HS-5 (cell line): Measurements from ENCODE around the gene ZGLP1.
"Not testable (repeated sequence)": the region's sequence is repeated elsewhere in the genome, so short reads cannot be mapped to it uniquely, and the experiment has no call there.

Experiments used
- DNase-seq: peaks from one replicate; pipeline ENCODE4 v3.0.0-alpha.2; 2012; ENCODE audit warnings: low read depth

ZGLP1 gene

DNA sequence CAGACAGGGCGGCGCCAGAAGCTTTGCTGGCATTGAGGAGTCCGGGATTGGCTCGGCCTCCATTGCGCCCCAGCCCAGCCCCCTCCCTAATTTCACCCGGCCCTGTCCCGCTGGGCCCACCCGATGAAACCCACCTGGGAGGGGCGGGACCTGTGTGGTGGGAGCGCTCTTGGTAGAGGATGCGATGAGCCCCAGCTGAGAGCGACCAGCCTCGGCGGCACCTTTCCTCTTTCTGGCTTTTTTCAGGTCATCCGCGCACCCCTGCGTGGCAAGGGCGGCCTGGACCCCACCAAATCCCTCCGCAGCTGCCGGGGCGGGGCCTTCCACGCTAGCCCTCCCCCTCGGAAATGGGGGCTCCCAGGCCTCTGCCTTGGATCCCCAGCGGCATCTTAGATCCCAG lies at the start of gene ZGLP1:
Gene ZGLP1 (minus strand): TSS at position 393 of the 400 bp plus-strand sequence.
- DNase-seq = no peak

DNA sequence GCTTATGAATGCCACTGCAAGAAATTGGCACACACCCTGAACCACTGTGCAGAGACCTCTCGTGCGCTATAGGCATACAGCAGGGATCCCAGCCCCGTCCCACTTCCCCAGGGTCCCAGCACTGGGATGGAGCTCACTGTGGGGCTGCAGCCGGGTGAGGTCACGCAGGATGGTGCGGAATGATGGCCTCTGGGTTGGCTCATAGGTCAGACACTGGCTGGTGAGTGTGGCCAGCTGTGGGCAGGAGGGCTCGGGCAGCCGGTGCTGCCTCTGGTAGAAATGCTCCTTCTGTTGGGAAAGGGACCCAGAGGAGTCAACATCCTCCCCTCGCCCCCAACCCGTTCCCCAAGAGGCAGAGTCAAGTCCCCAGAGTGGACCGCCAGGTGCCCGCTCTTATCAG lies 46.8 kb upstream of the ZGLP1 start:
- DNase-seq = no peak

DNA sequence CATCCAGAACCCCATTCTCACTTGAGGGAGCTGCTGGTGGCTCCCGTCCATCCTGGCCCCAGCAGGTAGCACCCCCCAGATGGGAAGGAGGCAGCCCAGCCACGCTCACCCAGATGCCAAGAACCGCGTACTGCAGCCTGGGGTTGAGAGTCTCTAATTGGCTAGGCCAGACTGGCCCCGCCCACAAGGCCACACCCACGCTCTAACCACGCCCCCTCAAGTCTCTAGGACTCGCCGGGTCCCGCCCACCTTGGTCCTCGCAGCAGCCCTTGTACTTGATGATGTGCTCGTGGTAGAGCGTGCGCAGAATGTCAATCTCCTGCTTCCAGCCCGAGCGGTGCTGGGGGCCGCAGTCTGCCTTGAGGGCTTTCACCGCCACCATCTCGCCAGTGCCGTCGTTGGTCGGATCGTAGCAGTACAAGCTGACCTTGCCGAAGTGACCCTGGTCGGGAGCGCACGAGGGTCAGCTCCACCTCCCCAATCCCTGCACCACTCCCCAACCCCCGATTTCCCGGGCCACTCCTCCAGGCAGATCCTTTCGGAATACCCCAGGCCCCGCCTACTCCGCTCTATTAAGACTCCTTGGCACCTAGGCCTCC lies 44.3 kb upstream of the ZGLP1 start:
- no peak for DNase-seq

GRCh38 chr19:10352764-10353671 lies 43.4 kb upstream of the ZGLP1 start:
- no peak for DNase-seq

DNA sequence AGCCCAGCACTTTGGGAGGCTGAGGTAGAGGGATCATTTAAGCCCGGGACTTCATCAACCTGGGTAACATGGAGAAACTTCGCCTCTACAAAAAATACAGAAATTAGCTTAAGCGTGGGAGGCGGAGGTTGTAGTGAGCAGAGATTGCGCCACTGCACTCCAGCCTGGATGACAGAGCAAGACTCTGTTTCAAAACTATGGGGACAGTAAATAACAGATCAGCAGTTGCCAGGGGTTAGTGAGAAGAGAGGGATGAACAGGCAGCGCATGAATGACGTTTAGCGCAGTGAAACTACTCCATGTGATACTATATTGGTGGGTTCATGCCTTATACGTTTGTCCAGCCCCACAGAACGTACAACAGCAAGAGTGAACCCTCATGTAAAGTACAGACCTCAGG lies 36.9 kb upstream of the ZGLP1 start:
- no peak for DNase-seq

GRCh38 chr19:10344780-10345179 lies 35.2 kb upstream of the ZGLP1 start:
- DNase-seq = no peak

GRCh38 chr19:10343495-10343894 lies 33.9 kb upstream of the ZGLP1 start:
- DNase-seq = no peak

GRCh38 chr19:10339977-10340376 lies 30.4 kb upstream of the ZGLP1 start:
- DNase-seq = no peak

GRCh38 chr19:10339380-10339960 lies 29.9 kb upstream of the ZGLP1 start, which contains the start of gene ICAM3:
Gene ICAM3, minus strand, starts transcription at chr19:10339624. Its CDS starts 10 bp downstream, at chr19:10339614.
- no peak for DNase-seq

DNA sequence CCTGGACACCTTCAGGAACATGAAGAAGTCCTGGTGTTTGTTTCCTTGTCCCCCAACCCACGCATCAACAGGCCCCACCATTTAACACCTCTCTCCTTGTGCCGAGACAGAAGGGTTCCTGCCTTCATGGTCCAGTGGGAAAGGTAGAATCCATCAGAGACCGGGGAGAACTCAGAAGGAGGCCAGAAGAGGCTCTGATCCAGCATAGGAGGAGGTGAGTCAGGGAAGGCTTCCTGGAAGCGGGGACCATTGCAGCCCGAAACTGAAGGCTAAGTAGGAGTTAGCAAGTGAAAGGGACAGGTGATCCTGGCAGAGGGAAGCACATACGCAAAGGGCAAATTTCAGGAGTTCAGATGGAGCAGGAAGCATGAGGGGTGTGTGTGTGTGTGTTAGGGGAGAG lies 29.3 kb upstream of the ZGLP1 start:
- DNase-seq = no peak

- DNase-seq = not testable (repeated sequence)
Measured at GRCh38 chr19:10336725-10337124, 27.1 kb upstream of the ZGLP1 start.

GRCh38 chr19:10335352-10335985 lies 25.9 kb upstream of the ZGLP1 start:
- no peak for DNase-seq

DNA sequence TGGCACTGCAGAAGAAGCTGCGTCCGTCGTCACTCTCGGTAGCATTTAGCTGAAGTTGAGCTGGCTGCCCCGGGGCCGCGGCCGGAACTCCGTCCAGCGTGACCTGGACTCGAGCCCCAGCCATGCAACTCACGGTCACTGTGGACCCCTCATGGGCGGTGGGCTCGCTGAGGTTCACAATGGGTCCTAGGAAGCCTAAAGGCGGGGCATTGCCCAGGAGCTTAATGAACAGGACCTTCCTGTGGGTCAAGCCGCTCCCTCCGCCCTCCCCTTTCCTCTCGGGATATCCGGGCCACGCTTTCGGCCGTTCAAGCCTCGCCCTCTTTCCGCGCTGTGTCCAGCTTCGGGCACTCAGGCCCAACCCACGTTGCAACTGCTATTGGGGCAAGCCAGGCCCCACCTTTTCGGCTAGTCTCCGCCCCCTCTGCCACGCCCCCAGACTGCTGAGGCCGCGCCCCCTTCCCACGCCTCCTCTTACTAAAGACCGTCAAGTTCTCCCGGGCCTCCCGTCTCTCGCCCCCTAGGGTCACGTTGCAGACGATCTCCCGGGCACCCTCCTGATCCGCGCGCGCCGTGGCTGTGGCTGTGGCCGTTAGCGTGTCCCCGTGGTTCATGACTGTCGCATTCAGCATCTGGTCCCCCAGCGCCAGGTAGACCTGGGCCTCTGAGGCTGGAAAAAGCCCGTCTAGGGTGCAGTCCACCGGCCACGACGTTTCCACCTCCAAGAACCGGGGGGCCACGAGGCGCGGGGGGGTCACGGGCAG lies 25.2 kb upstream of the ZGLP1 start:
- DNase-seq = peak; percentile 84

- DNase-seq = no peak
Measured at GRCh38 chr19:10333758-10334587, 24.4 kb upstream of the ZGLP1 start.

DNA sequence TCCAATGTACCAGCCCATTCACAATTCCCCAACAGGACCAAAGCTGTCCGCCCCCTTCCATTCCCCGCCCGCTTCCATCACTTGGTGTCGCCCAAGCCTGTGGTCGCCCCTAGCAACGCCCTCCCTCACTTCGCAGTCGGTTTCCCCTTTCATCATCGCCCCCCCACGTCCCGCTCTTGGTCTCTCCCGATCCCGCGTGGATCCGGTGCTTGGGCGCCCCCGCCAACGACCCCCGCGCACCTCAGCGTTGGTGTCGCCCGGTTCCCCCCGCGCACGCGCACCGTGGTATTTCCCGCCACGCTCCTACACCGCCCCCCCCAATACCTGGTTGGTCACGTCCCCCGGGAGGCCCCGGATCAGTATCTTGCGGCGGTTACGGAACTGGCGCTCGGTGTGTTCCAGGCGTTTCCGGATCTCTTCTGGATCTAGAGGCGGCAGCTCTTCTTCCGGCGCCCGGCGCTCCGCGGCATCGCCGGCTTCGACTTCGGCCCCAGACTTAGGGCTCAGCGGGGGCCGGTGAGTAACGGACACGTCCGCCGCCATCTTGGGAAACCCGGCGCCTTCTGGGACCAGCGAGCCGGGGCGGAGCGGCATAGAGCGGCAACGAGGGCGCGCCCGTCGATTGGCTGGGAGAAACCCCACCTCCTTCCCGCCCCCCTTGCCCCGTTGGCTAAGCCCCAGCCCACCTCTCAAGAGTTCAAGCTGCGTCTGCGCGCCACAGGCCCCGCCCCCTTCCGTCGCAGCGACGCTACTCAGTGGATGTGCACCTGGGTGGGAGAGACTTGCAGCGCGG lies 23.5 kb upstream of the ZGLP1 start, which contains the start of gene RAVER1:
Gene RAVER1 (minus strand): TSS at position 565 of the 793 bp plus-strand sequence. CDS start 22 bp downstream, at position 543.
- peak; percentile 86 for DNase-seq

DNA sequence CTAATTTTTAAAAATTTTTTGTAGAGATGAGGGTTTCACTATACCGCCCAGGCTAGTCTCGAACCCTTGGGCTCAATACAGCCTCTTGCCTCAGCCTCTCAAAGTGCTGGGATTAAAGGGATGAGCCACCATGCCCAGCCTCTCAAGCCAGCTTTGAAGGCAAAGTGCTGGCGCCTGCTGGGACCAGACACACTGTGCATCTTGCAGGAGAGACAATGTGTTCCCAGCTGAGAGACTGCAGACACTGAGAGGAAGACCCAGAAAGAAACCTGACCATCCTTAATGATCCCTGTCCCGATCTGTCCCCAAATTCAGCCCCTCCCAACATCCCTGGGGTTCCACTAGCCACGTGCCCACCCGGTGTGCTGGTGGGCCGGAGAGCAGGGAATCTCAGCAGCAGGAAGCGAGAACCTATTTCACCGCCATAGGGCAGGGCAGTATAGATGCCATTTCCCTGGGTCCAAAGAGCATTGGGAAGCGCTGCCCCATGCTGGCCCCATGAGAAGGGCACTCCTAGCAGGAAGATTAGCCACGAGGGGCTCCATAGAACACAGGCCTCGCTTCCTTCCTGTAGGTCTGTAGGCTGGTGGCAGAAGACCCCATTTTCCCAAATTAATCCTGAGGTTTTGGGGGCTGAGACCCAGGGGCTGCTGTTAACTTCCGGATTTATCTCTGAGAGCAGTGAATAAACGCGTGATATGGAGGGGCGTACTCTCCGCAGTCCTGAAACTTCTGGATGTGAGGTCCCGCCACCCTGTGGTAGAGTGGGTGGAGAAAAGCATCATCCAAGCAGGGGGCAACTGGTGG lies 22.7 kb upstream of the ZGLP1 start:
- DNase-seq = peak; percentile 37

GRCh38 chr19:10329555-10329954 lies 19.9 kb upstream of the ZGLP1 start:
- DNase-seq = no peak

DNA sequence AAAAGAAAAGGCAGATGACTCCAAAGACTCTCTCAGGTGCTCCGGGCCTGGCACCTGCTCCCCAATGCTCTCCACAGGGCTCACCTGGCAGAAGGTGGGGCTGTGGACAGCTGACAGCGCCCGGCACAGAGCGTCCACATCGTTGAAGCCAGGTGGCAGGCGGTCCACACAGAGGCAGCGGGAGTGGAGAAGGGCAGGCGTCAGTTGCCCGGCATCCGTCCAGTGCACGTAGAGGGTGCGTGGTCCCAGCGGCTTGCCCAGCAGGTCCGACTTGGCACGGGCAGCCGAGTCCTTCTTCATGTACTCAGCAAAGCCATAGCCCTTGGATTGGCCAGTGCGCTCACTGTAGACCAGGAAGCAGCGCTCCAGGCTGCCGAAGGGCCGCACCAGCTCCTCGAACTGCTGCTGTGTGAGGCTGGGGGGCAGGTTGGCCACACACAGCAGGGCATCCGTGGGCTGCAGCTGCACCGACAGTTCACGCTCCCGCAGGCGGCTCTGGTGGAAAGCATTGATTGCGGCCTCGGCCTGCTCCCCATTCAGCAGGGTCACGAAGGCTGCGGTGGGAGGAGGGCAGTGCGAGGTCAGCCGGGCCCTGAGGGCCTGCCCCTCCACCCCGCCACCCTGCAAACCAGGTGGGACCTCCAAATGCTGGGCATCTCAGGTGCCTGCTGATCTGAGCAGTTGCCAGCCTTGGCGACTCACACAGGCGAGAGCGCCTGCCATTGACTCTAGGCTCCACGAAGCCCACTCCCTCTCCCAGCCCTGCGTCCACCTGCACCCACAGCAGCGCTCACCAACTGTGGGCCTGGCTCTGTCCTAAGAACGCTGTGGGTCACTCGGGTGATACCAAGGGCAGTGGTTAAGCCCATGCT lies 19.2 kb upstream of the ZGLP1 start:
- DNase-seq = no peak
